DMS 273 treated with DMSO at 0.1 percent for 48 hours (cell line): ENCODE data around the gene NELL1.
"Not testable (repeated sequence)": the region's sequence is repeated elsewhere in the genome, so short reads cannot be mapped to it uniquely, and the experiment has no call there.

ENCODE experiments used
- DNase-seq: peaks from one replicate; lab custom pipeline; 2025; lab: John Stamatoyannopoulos, UW

Gene NELL1

DNA sequence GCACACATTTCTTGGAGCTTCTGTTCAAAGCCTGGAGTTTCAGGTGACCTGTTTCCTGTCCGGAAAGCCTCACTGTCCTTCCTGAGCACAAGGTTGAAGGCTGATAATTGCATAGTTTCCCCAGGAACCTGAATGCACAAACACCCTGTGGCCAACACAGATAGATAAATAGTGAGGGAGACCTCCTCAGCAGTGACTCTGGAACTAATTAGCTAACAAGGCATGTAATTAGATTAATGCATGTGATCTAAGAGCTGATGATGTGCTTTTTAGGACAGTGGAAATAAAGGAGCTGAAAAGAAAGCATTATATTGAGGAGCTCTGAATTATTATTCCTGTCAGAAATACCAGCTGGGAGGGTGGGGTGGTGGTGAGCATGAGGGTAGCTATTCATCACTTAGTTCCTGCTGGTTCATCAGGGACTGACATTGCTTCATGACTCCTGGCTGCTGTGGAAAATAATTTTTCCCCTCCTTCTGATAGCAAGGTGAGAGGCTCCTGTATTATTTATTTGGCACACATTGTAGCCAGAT is 101.1 kb downstream of the NELL1 start:
- no peak for DNase-seq

- DNase-seq = no peak
Measured at GRCh38 chr11:20771026-20771425, 101.6 kb downstream of the NELL1 start.

DNA sequence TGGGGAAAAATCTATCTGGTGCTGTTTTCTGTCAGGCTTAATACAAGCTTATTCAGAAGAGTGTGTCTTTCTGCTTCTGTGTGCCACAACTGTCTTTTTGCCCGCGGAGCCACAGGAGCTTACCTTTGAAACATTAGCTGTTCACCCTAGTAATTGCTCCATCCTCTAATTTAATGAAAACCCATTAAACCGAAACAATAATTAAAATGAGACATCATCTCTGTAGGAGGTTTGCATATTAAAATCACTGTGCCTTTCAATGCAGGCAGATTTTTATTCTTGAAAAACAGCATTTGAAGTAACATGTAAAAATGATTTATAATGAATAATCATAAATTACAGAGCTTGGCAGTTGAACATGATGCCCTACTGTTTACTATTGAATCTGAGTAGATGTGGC is 102.3 kb downstream of the NELL1 start:
- no peak for DNase-seq

- no peak for DNase-seq
Measured at GRCh38 chr11:20775331-20775730, 105.9 kb downstream of the NELL1 start.

DNA sequence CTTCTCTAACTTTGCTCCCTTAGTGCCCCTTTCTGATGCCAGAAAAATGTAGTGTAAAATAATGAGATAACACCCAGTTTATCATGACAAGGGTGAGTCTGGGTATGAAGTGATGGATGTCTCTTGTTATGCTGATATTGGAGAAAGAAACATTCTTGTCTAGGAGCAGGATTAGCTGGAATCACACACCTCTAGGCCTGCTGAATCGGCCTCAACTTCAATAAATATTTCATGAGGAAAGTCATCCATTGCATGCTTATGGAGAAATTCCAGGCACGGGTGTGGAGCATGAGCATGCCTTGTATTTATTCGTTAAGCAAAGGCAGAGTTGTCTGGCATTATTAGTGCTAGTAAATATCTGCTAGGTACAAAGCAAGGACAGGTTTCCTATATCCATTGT is 113.4 kb downstream of the NELL1 start:
- no peak for DNase-seq

- DNase-seq = no peak
Measured at GRCh38 chr11:20783220-20783619, 113.8 kb downstream of the NELL1 start.

- DNase-seq = no peak
Measured at GRCh38 chr11:20790622-20791021, 121.2 kb downstream of the NELL1 start.

DNA sequence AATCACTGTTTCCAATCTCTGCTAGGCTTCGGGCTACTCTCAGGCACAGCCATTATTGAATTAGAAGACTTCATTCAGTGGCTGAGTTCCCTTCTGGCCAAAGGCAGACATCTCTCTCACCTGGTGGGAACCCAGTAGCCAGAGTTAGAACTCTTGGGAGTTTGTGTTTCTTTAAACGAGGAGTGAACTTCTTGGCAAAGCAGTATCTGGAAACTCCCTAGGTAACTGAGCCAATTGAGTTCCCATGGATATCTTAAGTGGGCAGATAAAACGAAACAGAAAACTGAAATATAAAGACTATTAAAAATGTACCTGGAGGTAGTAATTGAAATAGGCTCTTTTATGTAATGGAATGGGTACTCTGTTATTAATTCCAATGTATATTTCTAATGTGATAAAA is 125.6 kb downstream of the NELL1 start:
- no peak for DNase-seq

DNA sequence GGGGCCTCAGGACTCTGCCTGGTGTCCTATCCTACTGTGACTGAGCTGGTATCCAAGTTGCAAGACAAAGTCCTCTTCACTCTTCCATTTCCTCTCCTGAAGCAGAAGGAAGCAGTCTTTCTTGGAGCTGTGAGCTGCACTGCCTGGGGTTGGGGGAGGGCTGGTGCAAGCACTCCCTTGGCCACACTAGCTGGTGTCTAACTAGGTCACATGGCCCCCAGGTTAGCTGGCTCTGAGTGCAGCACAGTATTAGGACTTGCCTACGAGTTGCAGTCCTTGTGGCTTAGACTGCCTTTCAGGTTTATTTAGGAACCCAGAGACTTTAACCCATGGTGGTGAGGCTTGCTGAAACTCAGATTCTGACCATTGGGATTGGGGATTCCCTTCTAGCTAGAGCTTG is 138.9 kb downstream of the NELL1 start:
- DNase-seq = no peak

- no peak for DNase-seq
Measured at GRCh38 chr11:20821046-20821445, 151.7 kb downstream of the NELL1 start.

- DNase-seq = no peak
Measured at GRCh38 chr11:20821470-20821869, 152.1 kb downstream of the NELL1 start.

DNA sequence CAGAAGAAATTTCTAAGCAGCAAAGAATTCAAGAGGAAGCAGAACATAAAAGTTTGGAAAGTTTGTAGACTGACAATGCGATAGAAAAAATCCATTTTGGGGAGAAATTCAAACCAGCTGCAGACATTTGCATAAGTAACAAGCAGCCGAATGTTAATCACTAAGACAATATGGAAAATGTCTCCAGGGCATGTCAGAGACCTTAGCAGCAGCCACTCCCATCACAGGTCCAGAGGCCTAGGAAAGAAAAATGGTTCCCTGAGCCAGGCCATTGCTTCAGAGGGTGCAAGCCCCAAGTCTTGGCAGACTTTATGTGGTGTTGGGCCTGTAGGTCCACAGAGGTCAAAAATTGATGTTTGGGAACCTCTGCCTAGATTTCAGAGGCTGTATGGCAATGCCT is 155.4 kb downstream of the NELL1 start:
- DNase-seq = no peak

- no peak for DNase-seq
Measured at GRCh38 chr11:20835561-20835960, 166.2 kb downstream of the NELL1 start.

DNA sequence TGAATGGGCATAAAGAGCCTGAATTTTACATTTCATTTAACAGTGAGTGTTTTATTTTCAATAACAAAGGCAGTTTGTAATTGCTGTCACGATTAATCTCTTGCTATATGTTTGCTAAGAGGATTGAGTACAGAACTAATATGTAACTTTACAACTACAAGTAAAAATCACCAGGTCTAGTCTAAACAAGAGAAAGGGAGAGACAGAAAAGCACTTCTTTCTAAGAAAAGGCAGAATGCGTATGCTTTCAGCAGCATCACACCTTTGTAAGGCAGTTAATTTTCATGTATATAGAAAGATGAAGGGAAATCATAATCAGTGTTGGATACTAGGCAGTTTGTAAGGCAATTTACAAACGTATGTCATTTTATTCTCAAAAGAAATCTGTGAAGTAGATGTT is 169.8 kb downstream of the NELL1 start:
- DNase-seq = no peak

- peak; percentile 87 for DNase-seq
Measured at GRCh38 chr11:20840341-20840740, 171.0 kb downstream of the NELL1 start.

GRCh38 chr11:20844216-20844615 is 174.8 kb downstream of the NELL1 start:
- no peak for DNase-seq

DNA sequence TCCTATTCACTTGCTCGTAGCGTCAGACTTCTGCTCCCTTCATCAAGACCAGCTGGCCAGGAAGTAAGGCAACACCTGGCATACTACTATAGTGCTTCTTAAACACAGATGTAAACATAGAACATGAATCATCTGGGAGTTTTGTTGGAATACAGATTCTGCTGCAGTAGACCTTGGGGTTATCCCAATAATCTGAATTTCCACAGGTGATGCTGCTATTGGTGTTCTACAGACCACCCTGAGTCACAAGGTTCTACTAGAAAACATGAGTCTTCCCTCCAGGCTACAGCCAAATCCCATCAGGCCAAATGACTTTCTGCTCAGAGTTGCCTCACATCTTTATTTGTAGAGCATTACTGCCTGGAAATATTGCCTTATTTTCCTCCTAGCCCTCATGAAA is 175.2 kb downstream of the NELL1 start:
- DNase-seq = peak; percentile 1

DNA sequence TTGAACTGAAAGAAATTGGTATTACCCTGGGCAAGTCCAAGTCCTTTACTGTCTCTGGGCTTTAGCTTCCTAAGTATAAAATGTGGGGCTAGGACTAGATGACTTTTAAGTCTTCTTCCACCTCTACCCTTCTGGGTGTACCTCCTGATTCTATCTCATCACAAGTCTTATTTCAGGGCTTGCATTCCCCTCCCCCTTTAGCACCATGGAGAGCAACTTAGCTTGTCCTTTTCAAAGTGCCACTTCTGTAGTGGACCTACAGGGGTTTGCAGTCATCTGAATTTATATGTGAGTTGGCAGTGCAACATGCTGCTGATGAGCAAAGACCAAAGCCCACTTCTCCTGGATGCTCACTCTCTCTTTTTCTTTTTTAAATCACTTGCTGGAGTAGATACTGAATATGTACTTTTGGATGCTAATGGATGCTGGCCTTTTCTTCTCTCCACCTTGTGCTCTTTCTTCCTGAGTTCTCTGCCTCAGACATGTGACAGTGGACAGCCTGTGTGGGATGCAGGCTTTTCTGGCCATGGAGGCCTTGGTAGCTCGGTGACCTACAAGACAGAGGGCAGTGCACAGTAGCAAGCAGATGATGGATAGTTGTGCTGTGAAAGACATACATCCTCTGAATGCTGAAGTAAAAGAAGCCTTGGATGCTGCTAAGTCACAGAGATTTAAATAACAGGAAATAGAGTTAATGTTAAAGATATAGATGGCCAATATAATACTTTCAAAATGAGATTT is 185.0 kb downstream of the NELL1 start:
- DNase-seq = no peak

DNA sequence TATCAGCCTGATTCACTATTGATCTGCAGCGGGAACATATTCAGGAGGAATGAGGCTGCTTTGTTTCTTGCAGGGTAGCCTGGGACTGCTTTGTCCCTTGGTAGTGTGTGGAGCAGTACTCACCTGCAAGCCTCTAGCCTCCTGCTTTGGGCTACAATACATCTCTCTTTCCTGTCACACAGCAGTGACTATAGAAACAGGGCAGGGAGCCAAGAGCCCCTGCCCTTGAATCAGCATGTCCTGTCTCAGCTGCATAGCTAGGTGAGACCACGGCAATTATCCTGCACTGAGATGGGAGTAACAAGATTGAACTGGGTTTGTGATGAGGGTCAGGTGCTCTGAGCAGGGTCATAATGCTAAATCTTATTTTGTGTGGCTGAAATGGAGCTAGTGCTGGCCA is 191.9 kb downstream of the NELL1 start:
- no peak for DNase-seq

GRCh38 chr11:20862263-20862662 is 192.9 kb downstream of the NELL1 start:
- not testable (repeated sequence) for DNase-seq

DNA sequence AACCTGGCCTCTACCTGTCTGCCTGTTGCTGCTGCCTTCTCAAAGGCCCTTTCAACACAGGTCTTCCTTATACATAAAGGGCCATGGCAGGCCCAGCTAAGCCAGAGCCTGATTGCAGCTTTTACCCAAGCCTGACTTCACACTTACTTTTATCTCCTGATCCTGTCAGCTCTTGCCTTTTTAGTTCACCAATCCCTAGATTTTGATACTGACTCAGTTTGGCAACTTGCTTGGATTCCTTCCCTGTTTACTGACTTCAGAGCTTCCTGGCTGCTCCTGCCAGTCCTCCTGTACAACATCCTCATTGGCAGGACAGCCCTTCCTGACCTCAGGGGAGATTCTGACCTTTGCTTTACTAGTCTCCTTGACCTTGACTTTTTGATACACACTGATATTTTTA is 195.2 kb downstream of the NELL1 start:
- DNase-seq = no peak

GRCh38 chr11:20865161-20865560 is 195.8 kb downstream of the NELL1 start:
- DNase-seq = no peak

DNA sequence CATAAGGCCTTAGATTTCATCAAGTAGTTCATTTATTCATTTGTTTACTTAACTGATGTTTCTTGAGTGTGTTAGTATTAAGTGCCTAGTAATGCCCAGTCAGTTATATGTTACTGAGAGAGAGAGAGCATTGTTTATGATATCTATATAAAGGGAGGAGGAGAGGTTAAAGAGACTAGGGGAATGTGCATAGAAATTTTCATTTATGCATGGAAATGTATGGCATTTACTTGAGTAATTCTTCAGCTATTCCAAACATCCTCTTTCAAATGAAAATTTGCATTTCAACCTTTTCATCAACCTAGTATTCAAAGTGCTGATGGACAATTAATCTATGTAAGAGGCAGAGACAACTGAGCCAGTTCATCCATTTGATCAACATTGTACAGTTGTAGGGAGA is 199.7 kb downstream of the NELL1 start:
- DNase-seq = no peak

- peak; percentile 17 for DNase-seq
Measured at GRCh38 chr11:20873054-20873453, 203.7 kb downstream of the NELL1 start.
